ENCODE data around the gene SEC16A.
"Not testable (repeated sequence)": the region's sequence is repeated elsewhere in the genome, so short reads cannot be mapped to it uniquely, and the experiment has no call there.

SEC16A gene

GRCh38 chr9:136412962-136413361 lies 69.9 kb downstream of the SEC16A start:
- DNase-seq, result no peak

- no peak for DNase-seq
Measured at GRCh38 chr9:136411378-136411777, 71.5 kb downstream of the SEC16A start.

DNA sequence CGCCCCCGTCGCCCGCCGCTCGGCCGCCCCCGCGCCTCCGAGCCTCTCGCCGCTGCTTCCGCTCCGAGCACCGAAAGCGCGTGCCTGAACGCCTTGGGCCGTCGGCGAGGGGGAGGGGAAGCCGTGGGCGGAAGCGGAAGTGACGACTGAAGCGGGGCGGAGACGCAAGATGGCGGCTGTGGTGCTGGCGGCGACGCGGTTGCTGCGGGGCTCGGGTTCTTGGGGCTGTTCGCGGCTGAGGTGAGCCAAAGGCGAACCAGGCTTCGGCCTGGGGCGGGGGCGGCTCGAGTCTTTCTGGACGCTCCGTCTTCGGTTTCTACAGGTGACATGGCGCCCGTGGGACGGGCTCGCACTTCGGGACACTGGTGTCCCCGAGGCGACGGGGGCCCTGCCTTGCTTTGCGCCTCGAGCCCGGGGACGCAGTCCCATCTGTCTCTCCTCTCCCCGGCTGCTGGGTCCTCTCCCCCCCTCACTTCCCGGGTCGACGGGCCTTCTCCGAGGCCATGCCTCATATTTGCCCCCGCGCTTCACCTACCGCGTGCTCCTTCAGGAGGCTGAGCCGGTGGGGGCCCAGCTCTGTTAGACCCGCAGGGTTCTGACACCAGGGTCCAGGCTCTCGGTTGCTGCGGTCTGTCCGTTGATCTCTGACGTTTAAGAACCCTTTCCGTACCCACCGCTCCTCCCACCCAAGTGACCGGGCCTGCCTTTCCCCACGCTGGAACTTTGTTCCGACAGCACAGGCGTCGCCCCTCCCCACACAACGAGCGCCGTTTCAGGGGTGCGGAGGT lies 72.1 kb downstream of the SEC16A start, which contains the start of the genes ENTR1 and PMPCA:
ENTR1 (minus strand) TSS at position 115 of the 788 bp plus-strand sequence. CDS start 217 bp downstream, outside the sequence.
PMPCA (plus strand) TSS at position 159 of the 788 bp plus-strand sequence; CDS start at position 170, 11 bp downstream.
- peak; percentile 99 for DNase-seq

- peak; percentile 63 for DNase-seq
Measured at GRCh38 chr9:136409557-136410455, 73.0 kb downstream of the SEC16A start.

DNA sequence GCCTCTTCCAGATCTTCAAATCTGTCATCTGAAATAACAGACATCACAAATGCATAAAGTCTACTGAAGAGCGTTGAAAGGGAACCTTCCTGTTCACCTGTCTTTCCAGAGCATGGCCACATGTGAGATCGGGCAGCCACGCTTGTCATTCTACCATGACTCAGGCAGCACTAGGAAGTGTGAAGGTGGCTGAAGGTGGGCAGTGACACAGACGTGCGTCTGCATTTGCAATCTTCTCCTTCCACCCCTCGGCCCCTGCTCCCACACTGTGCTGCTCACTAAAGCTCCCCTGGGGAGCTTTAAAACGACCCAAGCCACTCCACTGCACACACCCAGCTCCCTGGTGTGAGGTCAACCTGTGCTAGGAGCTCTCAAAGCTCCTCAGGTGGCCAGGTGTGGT lies 74.9 kb downstream of the SEC16A start:
- DNase-seq, result no peak

GRCh38 chr9:136407061-136407460 lies 75.8 kb downstream of the SEC16A start:
- not testable (repeated sequence) for DNase-seq

DNA sequence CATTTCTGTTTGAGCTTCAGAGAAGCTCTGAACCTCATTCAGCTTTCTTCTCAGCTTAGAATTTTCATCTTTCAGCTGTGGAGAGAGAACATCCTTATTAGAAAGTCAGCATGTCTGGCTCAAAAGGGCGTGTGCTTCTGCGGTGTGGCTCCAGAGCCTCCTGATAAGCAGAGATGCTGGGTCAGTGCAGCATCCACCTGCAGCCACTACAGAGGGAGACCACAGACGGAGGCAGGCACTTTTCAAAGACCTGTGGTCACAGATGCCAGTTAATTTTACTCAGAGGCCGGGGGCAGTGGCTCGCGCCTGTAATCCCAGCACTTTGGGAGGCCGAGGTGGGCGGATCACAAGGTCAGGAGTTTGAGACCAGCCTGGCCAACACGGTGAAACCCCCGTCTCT lies 76.9 kb downstream of the SEC16A start:
- DNase-seq, result not testable (repeated sequence)

DNA sequence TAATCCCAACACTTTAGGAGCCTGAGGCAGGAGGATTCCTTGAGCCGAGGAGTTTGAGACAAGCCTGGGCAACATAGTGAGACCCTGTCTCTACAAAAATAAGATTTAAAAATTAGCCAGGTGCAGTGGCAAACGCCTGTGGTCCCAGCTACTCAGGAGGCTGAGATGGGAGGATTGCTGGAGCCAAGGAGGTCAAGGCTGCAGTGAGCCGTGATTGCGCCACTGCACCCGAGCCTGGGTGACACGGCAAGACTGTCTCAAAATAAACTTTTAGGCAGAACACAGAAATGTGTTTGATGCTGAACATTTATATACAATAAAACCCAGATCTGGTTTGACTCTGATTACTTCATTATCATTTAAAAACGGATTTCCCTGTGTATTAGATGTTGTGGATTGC lies 77.4 kb downstream of the SEC16A start:
- DNase-seq, result no peak

DNA sequence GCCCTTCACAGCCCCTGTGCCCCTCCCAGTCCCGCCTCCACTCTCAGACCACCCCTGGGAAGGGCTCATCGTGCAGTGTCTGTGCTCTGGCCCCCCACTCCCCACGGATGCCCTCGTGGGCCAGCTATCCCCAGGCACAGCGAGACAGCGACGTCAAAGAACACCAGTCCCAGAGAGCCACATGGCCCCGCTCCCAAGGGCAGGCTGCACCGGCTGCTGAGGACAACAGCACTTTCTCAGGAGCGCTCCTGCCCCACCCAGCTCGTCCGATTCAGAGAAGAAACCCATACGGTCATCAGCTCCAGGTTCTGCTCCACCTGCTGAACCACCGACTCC lies 78.1 kb downstream of the SEC16A start:
- no peak for DNase-seq

- peak; percentile 59 for DNase-seq
Measured at GRCh38 chr9:136403915-136404800, 78.7 kb downstream of the SEC16A start.

DNA sequence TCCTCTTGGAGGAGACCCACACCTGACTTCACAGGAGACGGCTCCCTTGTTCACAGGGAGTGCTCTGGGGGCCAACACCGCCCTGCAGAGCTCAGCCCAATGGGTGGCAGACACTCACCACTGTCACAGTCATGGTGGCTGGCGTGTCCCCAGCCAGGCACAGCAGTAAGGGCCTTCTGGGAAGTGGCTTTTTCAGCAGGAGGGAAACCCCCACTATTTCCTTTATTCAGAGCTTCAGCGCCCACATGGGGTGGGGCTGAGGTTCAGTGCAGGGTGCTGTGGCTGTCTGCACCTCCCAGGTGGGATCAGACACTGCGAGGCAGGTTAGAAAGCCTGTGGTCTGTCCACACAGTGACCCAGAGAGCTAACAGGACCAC lies 79.3 kb downstream of the SEC16A start:
- DNase-seq, result peak; percentile 79

DNA sequence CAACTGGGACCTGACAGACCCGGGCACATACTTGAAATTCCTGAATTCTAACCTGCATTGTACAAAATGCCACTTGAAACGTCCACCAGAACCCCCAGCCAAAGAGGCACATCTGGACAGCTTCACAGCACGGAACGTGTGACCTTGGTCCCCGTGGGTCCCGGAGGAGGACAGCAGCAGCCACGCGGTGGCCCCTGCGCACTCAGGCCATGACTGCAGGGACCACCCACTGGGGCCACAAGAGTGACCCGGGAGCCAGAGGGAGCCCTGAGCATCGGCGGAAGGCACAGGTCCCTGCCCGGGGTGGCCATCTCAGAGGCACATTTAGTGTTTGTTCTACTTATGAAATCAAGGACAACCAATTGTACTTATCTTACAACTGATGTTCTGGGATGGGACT lies 80.8 kb downstream of the SEC16A start:
- DNase-seq, result no peak

GRCh38 chr9:136401173-136401922 lies 81.5 kb downstream of the SEC16A start:
- no peak for DNase-seq

- peak; percentile 91 for DNase-seq
Measured at GRCh38 chr9:136400038-136400834, 82.6 kb downstream of the SEC16A start, which contains the start of gene SNAPC4. TSS of gene SNAPC4 (minus strand) at chr9:136400170. CDS start at chr9:136398428, 1,742 bp downstream.

- peak; percentile 52 for DNase-seq
Measured at GRCh38 chr9:136399176-136400037, 83.4 kb downstream of the SEC16A start.

DNA sequence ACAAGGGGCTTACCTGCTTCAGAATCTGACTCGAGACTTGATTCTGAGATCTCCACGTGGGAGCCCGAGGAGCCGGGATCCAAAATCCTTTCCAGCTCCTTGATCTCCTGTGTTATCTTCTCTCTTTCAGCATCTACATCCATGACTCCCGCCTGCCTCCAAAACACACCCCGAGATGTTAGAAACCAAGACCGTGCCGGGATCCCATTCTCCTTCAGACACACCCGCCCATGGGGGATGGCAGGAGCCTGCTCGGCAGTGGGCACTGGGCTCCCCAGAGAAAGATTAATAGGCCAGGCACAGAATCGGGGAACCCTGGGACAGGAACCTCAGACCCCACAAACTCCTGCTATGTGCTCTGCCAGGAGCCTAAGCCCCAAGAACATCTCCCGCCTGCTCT lies 84.6 kb downstream of the SEC16A start:
- DNase-seq, result no peak

DNA sequence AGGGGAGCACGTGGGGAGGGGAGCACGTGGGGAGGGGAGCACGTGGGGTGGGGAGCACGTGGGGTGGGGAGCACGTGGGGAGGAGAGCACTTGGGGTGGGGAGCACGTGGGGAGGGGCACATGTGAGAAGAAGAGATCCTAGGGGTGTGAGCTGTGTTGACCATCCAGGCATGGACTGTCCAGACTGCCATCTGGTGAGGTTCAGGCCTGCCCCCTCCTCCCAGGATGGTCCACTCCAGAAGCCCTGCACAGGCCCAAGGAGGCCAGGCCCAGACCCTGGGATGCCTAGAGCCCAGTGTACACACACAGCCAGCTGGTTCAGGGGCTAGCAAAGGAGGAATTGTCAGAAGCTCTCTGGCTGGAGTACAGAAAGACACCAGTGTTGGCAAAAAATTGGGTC lies 85.2 kb downstream of the SEC16A start:
- no peak for DNase-seq

DNA sequence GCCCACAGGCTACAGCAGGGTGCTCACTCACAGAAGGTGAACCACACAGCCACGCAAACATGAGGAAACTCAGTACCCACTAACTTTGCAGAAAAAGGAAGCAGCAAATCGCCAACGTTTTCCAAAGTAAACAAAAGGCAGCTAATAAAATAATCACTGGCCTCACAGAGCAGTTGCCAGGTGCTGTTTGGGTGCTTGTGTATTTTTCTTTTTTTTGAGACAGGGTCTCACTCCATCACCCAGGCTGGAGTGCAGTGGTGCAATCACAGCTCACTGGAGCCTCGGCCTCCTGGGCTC lies 86.7 kb downstream of the SEC16A start:
- DNase-seq, result no peak

- DNase-seq, result no peak
Measured at GRCh38 chr9:136395345-136396218, 87.3 kb downstream of the SEC16A start.

All from stimulated activated CD8-positive, alpha-beta memory T cell treated with anti-CD3 and anti-CD28 coated beads, Interleukin-4, amount 100 ng/mL, for 48 hours (primary cell).